Keratinocyte (primary cell): ENCODE measurements around the gene MOGAT2.
"Not testable (repeated sequence)": the region's sequence is repeated elsewhere in the genome, so short reads cannot be mapped to it uniquely, and the experiment has no call there.

Experiments
- CTCF ChIP-seq, 3 experiments: IDR thresholded peaks in 1 of 3; conservative IDR thresholded peaks in 1 of 3; optimal IDR thresholded peaks in 1 of 3; 2 replicates in 2 of 3; 3 replicates in 1 of 3; pipeline versions ENCODE3 to v1.5.1; 2011; ENCODE audit warnings: low read length in 3 of 3, mild to moderate bottlenecking in 3 of 3, moderate library complexity in 2 of 3, control low read depth in 1 of 3, inconsistent platforms in 1 of 3; ENCODE audit not compliant: insufficient read depth in 2 of 3; ENCODE audit errors: extremely low read depth in 1 of 3
- EZH2 ChIP-seq: IDR thresholded peaks from one replicate; pipeline ENCODE4 v1.6.1; 2012; ENCODE audit warnings: inconsistent platforms, mild to moderate bottlenecking, low read length, moderate library complexity

GRCh38 chr11:75748729-75749273 lies 31.2 kb downstream of the MOGAT2 start:
- not testable (repeated sequence) for TF ChIP-seq CTCF (optimal IDR thresholded peaks at IDR 0.05 in 1 of 3, IDR thresholded peaks at IDR 0.05 in 1 of 3, conservative IDR thresholded peaks at IDR 0.05 in 1 of 3; ENCODE audit: extremely low read depth in 1 of 3, insufficient read depth in 2 of 3, low read length in 3 of 3); EZH2
